22Rv1 (cell line): ENCODE measurements around the gene SEC61A1.

Experiments
- CTCF ChIP-seq: fragments of 450-650 bp; IDR thresholded peaks from 2 replicates; pipeline ENCODE4 v1.5.1; 2017; ENCODE audit warnings: mild to moderate bottlenecking
- ZFX ChIP-seq: fragments of 450-650 bp; IDR thresholded peaks from 2 replicates; pipeline ENCODE4 v1.6.1; 2017; ENCODE audit warnings: antibody characterized with exemption, borderline replicate concordance

GRCh38 chr3:128078322-128078721 lies 26.1 kb downstream of the SEC61A1 start:
- TF ChIP-seq ZFX (no peak), CTCF (no peak)
